ENCODE results near the gene TMCC1.
"Not testable (repeated sequence)": the region's sequence is repeated elsewhere in the genome, so short reads cannot be mapped to it uniquely, and the experiment has no call there.

The TMCC1 gene

DNA sequence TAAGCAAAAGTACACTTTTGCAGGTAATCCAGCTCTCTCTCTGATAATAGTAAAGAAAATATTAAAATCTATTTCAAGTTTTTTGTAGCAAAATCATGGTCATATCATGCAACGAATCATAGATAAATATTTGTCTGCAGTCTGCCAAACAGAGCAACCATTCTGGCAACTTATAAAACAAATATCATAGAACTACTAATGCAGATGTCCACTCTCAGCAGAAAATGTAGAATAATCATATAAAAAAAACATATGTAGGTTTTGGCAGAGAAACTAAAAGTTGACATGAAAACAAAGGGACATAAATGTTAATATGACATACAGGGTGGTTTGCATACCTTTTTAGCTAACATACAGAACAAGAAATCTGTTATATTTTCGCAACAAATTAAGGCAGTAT, 12.2 kb downstream of the TMCC1 start:
- TF ChIP-seq, protein P1, sequence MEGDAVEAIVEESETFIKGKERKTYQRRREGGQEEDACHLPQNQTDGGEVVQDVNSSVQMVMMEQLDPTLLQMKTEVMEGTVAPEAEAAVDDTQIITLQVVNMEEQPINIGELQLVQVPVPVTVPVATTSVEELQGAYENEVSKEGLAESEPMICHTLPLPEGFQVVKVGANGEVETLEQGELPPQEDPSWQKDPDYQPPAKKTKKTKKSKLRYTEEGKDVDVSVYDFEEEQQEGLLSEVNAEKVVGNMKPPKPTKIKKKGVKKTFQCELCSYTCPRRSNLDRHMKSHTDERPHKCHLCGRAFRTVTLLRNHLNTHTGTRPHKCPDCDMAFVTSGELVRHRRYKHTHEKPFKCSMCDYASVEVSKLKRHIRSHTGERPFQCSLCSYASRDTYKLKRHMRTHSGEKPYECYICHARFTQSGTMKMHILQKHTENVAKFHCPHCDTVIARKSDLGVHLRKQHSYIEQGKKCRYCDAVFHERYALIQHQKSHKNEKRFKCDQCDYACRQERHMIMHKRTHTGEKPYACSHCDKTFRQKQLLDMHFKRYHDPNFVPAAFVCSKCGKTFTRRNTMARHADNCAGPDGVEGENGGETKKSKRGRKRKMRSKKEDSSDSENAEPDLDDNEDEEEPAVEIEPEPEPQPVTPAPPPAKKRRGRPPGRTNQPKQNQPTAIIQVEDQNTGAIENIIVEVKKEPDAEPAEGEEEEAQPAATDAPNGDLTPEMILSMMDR (IDR thresholded peaks at IDR 0.05; ENCODE audit: control insufficient read depth, insufficient read depth, low read depth, low read length, missing control alignments), result no peak
- H3K4me3 ChIP-seq (ENCODE audit: control insufficient read depth, low read depth, low read length), result no peak overlapping the region
- no peak for DNase-seq (ENCODE audit: low read depth)

DNA sequence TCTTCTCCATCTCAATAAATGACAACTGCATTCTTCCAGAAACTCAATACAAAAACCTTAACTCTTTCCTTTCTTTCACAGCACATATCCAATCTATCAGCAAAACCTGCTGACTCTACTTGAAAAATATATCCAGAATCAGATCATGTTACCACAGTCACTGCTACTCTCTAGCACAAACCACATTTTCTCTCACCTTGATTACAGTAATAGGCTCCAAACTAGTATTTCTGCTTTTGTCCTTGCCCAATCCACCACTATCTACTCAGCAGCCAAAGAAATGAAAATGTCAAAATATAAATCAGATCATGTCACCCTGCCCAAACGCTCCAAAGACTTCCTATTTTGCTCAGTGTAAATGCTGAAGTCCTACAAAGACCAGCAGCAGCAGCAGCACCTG, 15.2 kb downstream of the TMCC1 start:
- no peak for DNase-seq (ENCODE audit: low read depth)
- H3K4me3 ChIP-seq (ENCODE audit: control insufficient read depth, low read depth, low read length), result no peak overlapping the region
- TF ChIP-seq, protein P1 (IDR thresholded peaks at IDR 0.05; ENCODE audit: control insufficient read depth, insufficient read depth, low read depth, low read length, missing control alignments), result no peak

DNA sequence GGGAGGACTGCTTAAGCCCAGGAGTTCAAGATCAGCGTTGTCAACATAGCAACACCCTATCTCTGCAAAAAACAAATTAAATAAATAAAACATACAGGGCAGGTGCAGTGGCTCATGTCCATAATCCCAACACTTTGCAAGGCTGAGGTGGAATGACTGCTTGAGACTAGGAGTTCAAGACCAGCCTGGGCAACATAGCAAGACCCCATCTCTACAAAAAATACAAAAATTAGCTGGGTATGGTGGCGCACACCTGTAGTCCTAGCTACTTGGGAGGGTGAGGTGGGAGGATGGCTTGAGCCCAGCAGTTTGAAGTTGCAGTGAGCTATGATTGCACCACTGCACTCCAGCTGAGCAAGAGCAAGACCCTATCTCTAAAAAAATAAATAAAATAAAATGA, 19.0 kb downstream of the TMCC1 start:
- H3K4me3 ChIP-seq (ENCODE audit: control insufficient read depth, low read depth, low read length); DNase-seq (ENCODE audit: low read depth): not testable (repeated sequence)

DNA sequence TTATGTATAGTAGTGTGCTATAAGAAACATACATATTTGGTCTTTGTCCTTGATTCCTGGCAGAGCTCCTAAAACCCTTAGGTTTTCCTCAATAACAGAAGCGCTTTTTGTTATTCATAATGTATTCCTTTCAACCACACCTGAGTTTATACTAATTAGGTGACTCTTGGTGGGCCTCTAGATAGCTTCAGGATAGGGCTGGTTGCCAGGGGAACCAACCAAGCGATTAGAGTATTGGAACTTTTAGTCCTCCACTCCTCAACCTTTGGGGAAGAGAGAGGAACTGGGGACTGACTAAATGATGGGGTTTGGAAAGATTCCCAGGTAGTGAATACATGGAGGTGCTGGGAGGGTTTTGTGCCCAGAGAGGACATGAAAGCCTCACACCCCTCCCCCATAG, 24.6 kb downstream of the TMCC1 start:
- no peak overlapping the region for H3K4me3 ChIP-seq (ENCODE audit: control insufficient read depth, low read depth, low read length)
- TF ChIP-seq, protein P1 (IDR thresholded peaks at IDR 0.05; ENCODE audit: control insufficient read depth, insufficient read depth, low read depth, low read length, missing control alignments), result no peak
- no peak for DNase-seq (ENCODE audit: low read depth)

DNA sequence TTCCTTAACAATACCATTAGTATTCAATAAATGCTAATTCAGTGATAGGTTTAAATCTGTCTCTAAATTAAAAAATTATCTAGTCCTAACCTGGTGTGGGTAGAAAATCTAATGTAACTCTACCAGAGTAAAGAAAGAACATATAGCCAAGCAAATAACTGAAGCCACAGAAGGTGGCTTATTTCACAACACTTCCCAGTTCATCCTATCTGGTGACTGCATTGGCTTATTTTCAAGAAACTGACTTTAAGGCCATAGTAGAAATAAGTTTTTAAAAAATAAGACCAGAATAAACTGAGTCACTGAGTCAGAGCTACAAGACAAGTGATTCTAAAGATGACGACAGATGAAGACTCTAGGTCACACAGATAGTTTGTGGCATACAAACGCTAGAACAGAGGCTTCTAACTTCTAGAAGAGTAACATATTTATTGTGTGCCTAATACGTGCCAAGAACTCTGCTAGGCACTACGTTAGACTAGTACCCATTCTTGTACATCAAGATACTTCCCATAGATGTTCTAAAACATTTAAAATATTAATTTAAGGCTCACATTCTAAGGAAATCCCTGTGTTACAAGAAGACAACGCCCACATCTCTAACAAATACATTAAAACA, 25.9 kb downstream of the TMCC1 start:
- H3K4me3 ChIP-seq (ENCODE audit: control insufficient read depth, low read depth, low read length), result no peak overlapping the region
- TF ChIP-seq, protein P1 (IDR thresholded peaks at IDR 0.05; ENCODE audit: control insufficient read depth, insufficient read depth, low read depth, low read length, missing control alignments), result no peak
- no peak for DNase-seq (ENCODE audit: low read depth)

DNA sequence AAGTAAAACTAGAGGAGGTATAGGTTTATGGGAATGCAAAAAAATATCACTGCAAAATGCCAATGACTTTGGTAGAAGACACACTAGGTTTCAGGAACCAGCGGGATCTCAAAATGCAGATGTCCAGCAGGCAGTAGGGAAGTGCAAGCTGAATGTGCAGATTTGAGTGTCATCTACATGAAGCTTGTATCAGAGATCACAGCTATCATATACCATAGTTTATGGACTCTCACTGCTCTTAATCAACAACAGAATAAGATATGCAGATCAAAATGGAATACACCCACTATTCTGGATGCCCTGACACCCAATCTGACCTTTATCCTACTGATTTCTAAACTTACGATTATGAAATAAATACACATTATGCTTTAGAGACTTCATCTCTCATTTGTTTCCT, 27.7 kb downstream of the TMCC1 start:
- H3K4me3 ChIP-seq (ENCODE audit: control insufficient read depth, low read depth, low read length), result no peak overlapping the region
- TF ChIP-seq, protein P1 (IDR thresholded peaks at IDR 0.05; ENCODE audit: control insufficient read depth, insufficient read depth, low read depth, low read length, missing control alignments), result no peak
- DNase-seq (ENCODE audit: low read depth), result no peak

DNA sequence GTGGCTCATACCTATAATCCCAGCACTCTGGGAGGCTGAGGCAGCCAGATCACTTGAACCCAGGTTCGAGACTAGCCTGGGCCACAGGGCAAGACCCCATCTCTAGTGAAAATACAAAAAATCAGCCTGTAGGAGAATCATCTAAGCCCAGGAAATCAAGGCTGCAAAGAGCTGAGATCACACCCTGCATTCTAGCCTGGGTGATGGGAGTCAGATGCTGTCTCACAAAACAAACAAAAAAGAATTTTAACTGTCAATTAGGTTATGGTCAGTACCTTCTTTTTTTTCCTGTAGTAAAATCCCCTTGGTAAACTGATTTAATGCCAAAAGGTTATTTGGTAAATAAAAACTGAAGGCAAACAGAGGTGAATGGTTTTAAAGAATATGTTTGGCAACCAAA, 29.0 kb downstream of the TMCC1 start:
- DNase-seq (ENCODE audit: low read depth), result no peak
- TF ChIP-seq, protein P1 (IDR thresholded peaks at IDR 0.05; ENCODE audit: control insufficient read depth, insufficient read depth, low read depth, low read length, missing control alignments), result no peak
- no peak overlapping the region for H3K4me3 ChIP-seq (ENCODE audit: control insufficient read depth, low read depth, low read length)

Measured in AG09309 (cell line).